Neural cell (in vitro differentiated cells): Measurements from ENCODE around the gene TTLL5.

ENCODE experiments used
- CTCF ChIP-seq: fragments of 450-650 bp; IDR thresholded peaks from 2 replicates; pipeline ENCODE4 v1.5.1; 2014; ENCODE audit warnings: antibody characterized with exemption, mild to moderate bottlenecking, moderate library complexity; ENCODE audit not compliant: poor library complexity, severe bottlenecking
- EP300 ChIP-seq: fragments of 450-650 bp; conservative IDR thresholded peaks from 2 replicates; pipeline ENCODE4 v1.6.1; 2014; ENCODE audit warnings: antibody characterized with exemption, mild to moderate bottlenecking, moderate library complexity; ENCODE audit not compliant: poor library complexity, severe bottlenecking
- EZH2 ChIP-seq: fragments of 200-600, 300-800 bp; shearing (Covaris generic), sonication (generic); IDR thresholded peaks from 2 replicates; pipeline ENCODE4 v1.6.1; 2014; ENCODE audit warnings: antibody characterized with exemption, low read length, borderline replicate concordance, mild to moderate bottlenecking; ENCODE audit not compliant: insufficient read depth, poor library complexity, severe bottlenecking
- MXI1 ChIP-seq: fragments of 450-650 bp; conservative IDR thresholded peaks from 2 replicates; pipeline ENCODE4 v1.6.1; 2014; ENCODE audit warnings: antibody characterized with exemption, mild to moderate bottlenecking; ENCODE audit not compliant: poor library complexity, severe bottlenecking
- POLR2AphosphoS5 ChIP-seq: IDR thresholded peaks from 2 replicates; pipeline ENCODE4 v1.6.1; 2012
- RAD21 ChIP-seq: fragments of 450-650 bp; conservative IDR thresholded peaks from 2 replicates; pipeline ENCODE4 v1.6.1; 2014; ENCODE audit warnings: antibody characterized with exemption, mild to moderate bottlenecking, moderate library complexity
- REST ChIP-seq: IDR thresholded peaks from 2 replicates; pipeline ENCODE4 v1.6.1; 2012; ENCODE audit warnings: borderline replicate concordance
- TAF1 ChIP-seq: IDR thresholded peaks from 2 replicates; pipeline ENCODE4 v1.6.1; 2012; ENCODE audit warnings: low read depth

- no peak for TF ChIP-seq TAF1
- no peak for TF ChIP-seq RAD21
- no peak for TF ChIP-seq CTCF
- no peak for TF ChIP-seq MXI1
- TF ChIP-seq POLR2AphosphoS5, result no peak
- no peak for TF ChIP-seq REST
- TF ChIP-seq EZH2, result no peak
- TF ChIP-seq EP300, result no peak
These were observed 306.8 kb downstream of the TTLL5 start for GRCh38 chr14:75967866-75968265.
